Mesothelial cell of epicardium (in vitro differentiated cells): ENCODE measurements around the gene OLR1. TPM values are rescaled to one million over a fixed set of nuclear protein-coding genes. Genes with fewer than 3 reads are reported as not detected.

ENCODE experiments used
- DNase-seq, 2 experiments: peaks; one replicate each; pipeline ENCODE4 v3.0.0; 2021; ENCODE audit warnings: low spot score in 2 of 2; ENCODE audit not compliant: unreplicated experiment in 2 of 2
- H3K27ac Mint-ChIP-seq: 2 replicates; pipeline ENCODE4 v1.8.0; 2021; ENCODE audit warnings: mixed read lengths
- H3K27me3 Mint-ChIP-seq: 2 replicates; pipeline ENCODE4 v1.8.0; 2021; ENCODE audit warnings: low read depth, mixed read lengths
- H3K36me3 Mint-ChIP-seq: 2 replicates; pipeline ENCODE4 v1.8.0; 2021; ENCODE audit warnings: mixed read lengths
- H3K4me1 Mint-ChIP-seq: 2 replicates; pipeline ENCODE4 v1.8.0; 2021; ENCODE audit warnings: mixed read lengths
- H3K4me3 Mint-ChIP-seq: 2 replicates; pipeline ENCODE4 v1.8.0; 2021; ENCODE audit warnings: mild to moderate bottlenecking, moderate library complexity, mixed read lengths
- H3K9me3 Mint-ChIP-seq: 2 replicates; pipeline ENCODE4 v1.8.0; 2021; ENCODE audit warnings: mixed read lengths
- total RNA-seq: library from RNA; stranded (reverse); gene quantifications from 3 replicates; pipeline ENCODE4 v1.2.1, GENCODE V29; 2021
- TF ChIP-seq, protein P1 (sequence below): fragments of 200-600 bp; sonication (generic); IDR thresholded peaks from one replicate; pipeline ENCODE4 v1.5.0; 2021; ENCODE audit warnings: antibody characterized with exemption; ENCODE audit not compliant: unreplicated experiment

Gene OLR1
- total RNA-seq, 1 donor from 2014 or later = 1.7 TPM

DNA sequence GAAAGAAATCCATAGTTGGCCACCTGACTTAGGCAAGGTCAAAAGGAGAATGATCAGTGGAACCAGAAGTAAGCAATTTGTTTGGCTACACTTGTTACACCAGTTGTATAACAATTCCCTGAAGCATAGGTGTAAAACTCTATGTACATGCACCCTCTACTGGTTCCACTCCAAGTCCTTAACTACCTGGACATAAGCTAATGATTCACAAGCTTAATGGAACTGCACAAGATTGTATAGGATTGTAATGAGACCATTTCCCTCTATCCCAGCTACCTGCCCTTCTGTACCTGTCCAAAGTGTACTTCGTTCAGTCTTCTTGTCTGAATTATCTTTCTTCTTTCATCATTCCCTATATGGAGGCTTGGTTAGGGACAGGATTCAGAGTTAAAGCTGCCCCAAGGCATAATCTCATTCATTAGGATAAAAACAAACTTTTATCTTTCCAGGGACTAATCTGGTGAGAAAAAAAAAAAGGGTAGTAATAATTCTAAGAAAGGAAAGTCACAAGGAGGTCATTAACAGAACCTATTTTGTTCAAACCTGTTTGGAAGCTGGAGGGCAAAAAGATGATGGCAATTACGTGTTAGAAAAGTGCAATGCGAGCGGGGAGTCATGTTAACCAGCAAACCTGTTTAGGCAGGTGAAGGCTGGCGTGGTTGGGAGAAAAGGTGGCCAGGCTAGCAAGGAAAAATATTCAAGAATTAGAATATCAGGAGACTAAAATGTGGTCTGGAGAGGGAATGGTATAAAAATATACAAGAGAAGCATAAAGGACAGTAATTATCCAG, 4.1 kb upstream of the OLR1 start:
- TF ChIP-seq, protein P1, sequence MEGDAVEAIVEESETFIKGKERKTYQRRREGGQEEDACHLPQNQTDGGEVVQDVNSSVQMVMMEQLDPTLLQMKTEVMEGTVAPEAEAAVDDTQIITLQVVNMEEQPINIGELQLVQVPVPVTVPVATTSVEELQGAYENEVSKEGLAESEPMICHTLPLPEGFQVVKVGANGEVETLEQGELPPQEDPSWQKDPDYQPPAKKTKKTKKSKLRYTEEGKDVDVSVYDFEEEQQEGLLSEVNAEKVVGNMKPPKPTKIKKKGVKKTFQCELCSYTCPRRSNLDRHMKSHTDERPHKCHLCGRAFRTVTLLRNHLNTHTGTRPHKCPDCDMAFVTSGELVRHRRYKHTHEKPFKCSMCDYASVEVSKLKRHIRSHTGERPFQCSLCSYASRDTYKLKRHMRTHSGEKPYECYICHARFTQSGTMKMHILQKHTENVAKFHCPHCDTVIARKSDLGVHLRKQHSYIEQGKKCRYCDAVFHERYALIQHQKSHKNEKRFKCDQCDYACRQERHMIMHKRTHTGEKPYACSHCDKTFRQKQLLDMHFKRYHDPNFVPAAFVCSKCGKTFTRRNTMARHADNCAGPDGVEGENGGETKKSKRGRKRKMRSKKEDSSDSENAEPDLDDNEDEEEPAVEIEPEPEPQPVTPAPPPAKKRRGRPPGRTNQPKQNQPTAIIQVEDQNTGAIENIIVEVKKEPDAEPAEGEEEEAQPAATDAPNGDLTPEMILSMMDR = no peak
- no peaks in the 10 kb centered on the region for H3K36me3 Mint-ChIP-seq
- no peak for DNase-seq
- H3K4me1 Mint-ChIP-seq = peaks cover 40% of the 10 kb centered on the region
- no peaks in the 10 kb centered on the region for H3K27me3 Mint-ChIP-seq
- H3K4me3 Mint-ChIP-seq = no peak overlapping the region
- no peaks in the 10 kb centered on the region for H3K9me3 Mint-ChIP-seq
- peak overlapping the region; percentile 75 for H3K27ac Mint-ChIP-seq

- TF ChIP-seq, protein P1 = no peak
- no peaks in the 10 kb centered on the region for H3K27me3 Mint-ChIP-seq
- H3K4me3 Mint-ChIP-seq = no peak overlapping the region
- no peak for DNase-seq
- peaks cover 35% of the 10 kb centered on the region for H3K4me1 Mint-ChIP-seq
- H3K9me3 Mint-ChIP-seq = no peaks in the 10 kb centered on the region
- H3K36me3 Mint-ChIP-seq = no peaks in the 10 kb centered on the region
- H3K27ac Mint-ChIP-seq = peak overlapping the region; percentile 75
These were observed 3.2 kb upstream of the OLR1 start for GRCh38 chr12:10174986-10175614.

- H3K27me3 Mint-ChIP-seq = no peaks in the 10 kb centered on the region
- no peaks in the 10 kb centered on the region for H3K36me3 Mint-ChIP-seq
- H3K27ac Mint-ChIP-seq = no peak overlapping the region
- no peak for DNase-seq
- no peak overlapping the region for H3K4me3 Mint-ChIP-seq
- TF ChIP-seq, protein P1 = no peak
- H3K9me3 Mint-ChIP-seq = no peaks in the 10 kb centered on the region
- peaks cover 26% of the 10 kb centered on the region for H3K4me1 Mint-ChIP-seq
These were observed 1.7 kb downstream of the OLR1 start for GRCh38 chr12:10170216-10170615.

DNA sequence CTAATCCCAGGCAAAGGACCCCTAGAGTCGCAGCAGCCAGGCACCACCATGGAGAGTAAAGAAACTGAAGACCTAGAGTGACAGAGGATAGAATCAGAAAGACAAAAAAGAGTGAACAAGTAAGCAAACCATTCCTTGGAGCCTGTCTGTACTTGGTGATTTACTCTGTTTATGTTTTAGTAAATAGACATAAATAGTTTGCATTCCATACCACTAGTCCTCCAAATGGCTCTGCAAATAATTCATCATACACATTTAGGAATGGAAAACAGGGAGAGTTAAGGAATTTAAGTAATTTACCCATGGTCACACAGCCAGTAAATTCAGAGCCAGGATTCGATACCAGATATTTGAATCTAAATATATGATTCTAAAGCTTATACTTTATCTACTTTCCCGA, 2.8 kb downstream of the OLR1 start:
- Mint-ChIP-seq H3K4me3 (no peak overlapping the region), H3K4me1 (peaks cover 26% of the 10 kb centered on the region), H3K9me3 (no peaks in the 10 kb centered on the region), H3K36me3 (no peaks in the 10 kb centered on the region), H3K27me3 (no peaks in the 10 kb centered on the region), H3K27ac (peak overlapping the region; percentile 93)
- no peak for DNase-seq
- TF ChIP-seq, protein P1 = no peak

- Mint-ChIP-seq H3K27ac (peak overlapping the region; percentile 35), H3K9me3 (no peaks in the 10 kb centered on the region), H3K4me1 (peaks cover 28% of the 10 kb centered on the region), H3K36me3 (no peaks in the 10 kb centered on the region), H3K4me3 (no peak overlapping the region), H3K27me3 (no peaks in the 10 kb centered on the region)
- no peak for DNase-seq
- TF ChIP-seq, protein P1 = no peak
These were observed 4.3 kb downstream of the OLR1 start for GRCh38 chr12:10167599-10167998.
